8988T (cell line): ENCODE data around the gene ATG10.
"Not testable (repeated sequence)": the region's sequence is repeated elsewhere in the genome, so short reads cannot be mapped to it uniquely, and the experiment has no call there.

ENCODE experiments used
- DNase-seq: peaks from one replicate; pipeline ENCODE4 v3.0.0; 2011

Gene ATG10

GRCh38 chr5:81971712-81972491, at the start of gene ATG10:
Gene ATG10 (plus strand): TSS chr5:81972023. CDS start chr5:81987571, 15,548 bp downstream.
- DNase-seq = peak; percentile 85

- no peak for DNase-seq
Observed at GRCh38 chr5:81922854-81923279, 49.0 kb upstream of the ATG10 start.

- DNase-seq = no peak
Observed at GRCh38 chr5:81924442-81924841, 47.4 kb upstream of the ATG10 start.

- no peak for DNase-seq
Observed at GRCh38 chr5:81925009-81925408, 46.8 kb upstream of the ATG10 start.

- no peak for DNase-seq
Observed at GRCh38 chr5:81925981-81926380, 45.8 kb upstream of the ATG10 start.

- no peak for DNase-seq
Observed at GRCh38 chr5:81936066-81936465, 35.8 kb upstream of the ATG10 start.

GRCh38 chr5:81936750-81937149, 35.1 kb upstream of the ATG10 start:
- DNase-seq = no peak

- DNase-seq = no peak
Observed at GRCh38 chr5:81942746-81943145, 29.1 kb upstream of the ATG10 start.

GRCh38 chr5:81948349-81948748, 23.5 kb upstream of the ATG10 start:
- DNase-seq = no peak

GRCh38 chr5:81949462-81949861, 22.4 kb upstream of the ATG10 start:
- no peak for DNase-seq

GRCh38 chr5:81950996-81951395, 20.8 kb upstream of the ATG10 start:
- DNase-seq = no peak

- not testable (repeated sequence) for DNase-seq
Observed at GRCh38 chr5:81954796-81955195, 17.0 kb upstream of the ATG10 start.

- DNase-seq = not testable (repeated sequence)
Observed at GRCh38 chr5:81958129-81958528, 13.7 kb upstream of the ATG10 start.

GRCh38 chr5:81961651-81962440, 10.0 kb upstream of the ATG10 start:
- DNase-seq = no peak

- no peak for DNase-seq
Observed at GRCh38 chr5:81963544-81963943, 8.3 kb upstream of the ATG10 start.

- no peak for DNase-seq
Observed at GRCh38 chr5:81965524-81965923, 6.3 kb upstream of the ATG10 start.

- no peak for DNase-seq
Observed at GRCh38 chr5:81969226-81969625, 2.6 kb upstream of the ATG10 start.

- no peak for DNase-seq
Observed at GRCh38 chr5:81969912-81970311, 1.9 kb upstream of the ATG10 start.

- no peak for DNase-seq
Observed at GRCh38 chr5:81971111-81971711, 612 bp upstream of the ATG10 start.

GRCh38 chr5:81972492-81972783, 615 bp downstream of the ATG10 start:
- DNase-seq = no peak

- no peak for DNase-seq
Observed at GRCh38 chr5:81980160-81980559, 8.3 kb downstream of the ATG10 start.

- DNase-seq = no peak
Observed at GRCh38 chr5:81980598-81981260, 8.9 kb downstream of the ATG10 start.

- not testable (repeated sequence) for DNase-seq
Observed at GRCh38 chr5:81982172-81982685, 10.4 kb downstream of the ATG10 start.
